Neutrophil (primary cell): ENCODE measurements around the gene MECR.

Source experiments
- H3K27ac ChIP-seq: fragments of 200-600 bp; sonication (generic); 2 replicates; pipeline ENCODE4 v1.5.1; 2016; ENCODE audit warnings: mild to moderate bottlenecking, moderate library complexity
- H3K27me3 ChIP-seq: fragments of 200-600 bp; sonication (generic); 2 replicates; pipeline ENCODE4 v1.6.0; 2016; ENCODE audit warnings: mild to moderate bottlenecking
- H3K36me3 ChIP-seq: fragments of 200-600 bp; sonication (generic); 2 replicates; pipeline ENCODE4 v1.5.1; 2017
- H3K4me1 ChIP-seq, 2 experiments: fragments of 200-600 bp in 1 of 2; sonication (generic) in 1 of 2; 1 replicate in 1 of 2; 2 replicates in 1 of 2; pipeline versions ENCODE4 v1.5.1 to v1.6.1; 2013 to 2016; ENCODE audit warnings: low read depth in 1 of 2, low read length in 1 of 2, mild to moderate bottlenecking in 1 of 2, moderate library complexity in 1 of 2; ENCODE audit not compliant: control insufficient read depth in 1 of 2, insufficient read depth in 1 of 2
- H3K4me3 ChIP-seq, 2 experiments: fragments of 200-600 bp in 1 of 2; sonication (generic) in 1 of 2; 1 replicate in 1 of 2; 2 replicates in 1 of 2; pipeline ENCODE4 v1.5.1; 2013 to 2016; ENCODE audit warnings: low read depth in 1 of 2, low read length in 1 of 2, mild to moderate bottlenecking in 1 of 2, moderate library complexity in 1 of 2
- H3K9me3 ChIP-seq: fragments of 200-600 bp; sonication (generic); 2 replicates; pipeline ENCODE4 v1.5.1; 2016
- CTCF ChIP-seq: fragments of 200-600 bp; sonication (generic); IDR thresholded peaks from 2 replicates; pipeline ENCODE4 v1.5.1; 2016; ENCODE audit warnings: antibody characterized with exemption

Gene MECR

GRCh38 chr1:29234471-29234870 is 3.7 kb upstream of the MECR start:
- peaks cover 42 to 44% of the 10 kb centered on the region in 2 experiments for H3K4me1 ChIP-seq
- no peaks in the 10 kb centered on the region for H3K9me3 ChIP-seq
- peaks cover 54% of the 10 kb centered on the region for H3K27me3 ChIP-seq
- no peak overlapping the region for H3K27ac ChIP-seq
- no peak for TF ChIP-seq CTCF
- no peak overlapping the region for H3K4me3 ChIP-seq
- no peaks in the 10 kb centered on the region for H3K36me3 ChIP-seq

GRCh38 chr1:29233693-29234092 is 3.0 kb upstream of the MECR start:
- Histone ChIP-seq H3K9me3 (no peaks in the 10 kb centered on the region), H3K27ac (no peak overlapping the region), H3K4me1 (peaks cover 42 to 44% of the 10 kb centered on the region in 2 experiments), H3K4me3 (no peak overlapping the region), H3K36me3 (no peaks in the 10 kb centered on the region), H3K27me3 (peaks cover 47% of the 10 kb centered on the region)
- no peak for TF ChIP-seq CTCF

GRCh38 chr1:29232387-29232786 is 1.7 kb upstream of the MECR start:
- TF ChIP-seq CTCF = no peak
- Histone ChIP-seq H3K4me3 (no peak overlapping the region), H3K27me3 (peaks cover 34% of the 10 kb centered on the region), H3K27ac (no peak overlapping the region), H3K4me1 (peaks cover 33 to 35% of the 10 kb centered on the region in 2 experiments), H3K36me3 (no peaks in the 10 kb centered on the region), H3K9me3 (no peaks in the 10 kb centered on the region)

- peaks cover 12% of the 10 kb centered on the region for H3K27me3 ChIP-seq
- peak overlapping the region; percentile 71 to 80 for H3K4me3 ChIP-seq
- H3K4me1 ChIP-seq = peaks cover 20 to 25% of the 10 kb centered on the region in 2 experiments
- no peaks in the 10 kb centered on the region for H3K36me3 ChIP-seq
- H3K27ac ChIP-seq = no peak overlapping the region
- no peaks in the 10 kb centered on the region for H3K9me3 ChIP-seq
- TF ChIP-seq CTCF = no peak
Observed at GRCh38 chr1:29230204-29230552, 556 bp downstream of the MECR start.

GRCh38 chr1:29227511-29227910 is 3.2 kb downstream of the MECR start:
- TF ChIP-seq CTCF = no peak
- Histone ChIP-seq H3K4me1 (peaks cover 17 to 21% of the 10 kb centered on the region in 2 experiments), H3K27ac (no peak overlapping the region), H3K9me3 (no peaks in the 10 kb centered on the region), H3K4me3 (no peak overlapping the region), H3K27me3 (no peaks in the 10 kb centered on the region), H3K36me3 (no peaks in the 10 kb centered on the region)

GRCh38 chr1:29225361-29225760 is 5.4 kb downstream of the MECR start:
- TF ChIP-seq CTCF = no peak
- Histone ChIP-seq H3K27me3 (no peaks in the 10 kb centered on the region), H3K9me3 (no peaks in the 10 kb centered on the region), H3K27ac (no peak overlapping the region), H3K36me3 (no peaks in the 10 kb centered on the region), H3K4me3 (no peak overlapping the region), H3K4me1 (peaks cover 4 to 6% of the 10 kb centered on the region in 2 experiments)
